ENCODE measurements around the gene SLC5A12. TPM values are rescaled to one million over a fixed set of nuclear protein-coding genes. Genes with fewer than 3 reads are reported as not detected.

Gene SLC5A12, protein sequence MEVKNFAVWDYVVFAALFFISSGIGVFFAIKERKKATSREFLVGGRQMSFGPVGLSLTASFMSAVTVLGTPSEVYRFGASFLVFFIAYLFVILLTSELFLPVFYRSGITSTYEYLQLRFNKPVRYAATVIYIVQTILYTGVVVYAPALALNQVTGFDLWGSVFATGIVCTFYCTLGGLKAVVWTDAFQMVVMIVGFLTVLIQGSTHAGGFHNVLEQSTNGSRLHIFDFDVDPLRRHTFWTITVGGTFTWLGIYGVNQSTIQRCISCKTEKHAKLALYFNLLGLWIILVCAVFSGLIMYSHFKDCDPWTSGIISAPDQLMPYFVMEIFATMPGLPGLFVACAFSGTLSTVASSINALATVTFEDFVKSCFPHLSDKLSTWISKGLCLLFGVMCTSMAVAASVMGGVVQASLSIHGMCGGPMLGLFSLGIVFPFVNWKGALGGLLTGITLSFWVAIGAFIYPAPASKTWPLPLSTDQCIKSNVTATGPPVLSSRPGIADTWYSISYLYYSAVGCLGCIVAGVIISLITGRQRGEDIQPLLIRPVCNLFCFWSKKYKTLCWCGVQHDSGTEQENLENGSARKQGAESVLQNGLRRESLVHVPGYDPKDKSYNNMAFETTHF
- total RNA-seq = under 1 TPM in 3 of 9 donors, not detected in 6; 0.11 to 0.33 (median 0.13) TPM
- under 1 TPM in 1 of 3 donors, not detected in 2; 0.03 TPM for polyA plus RNA-seq
- long read RNA-seq, donor 1 = 0 reads
- long read RNA-seq, donor 2 = 0 reads
- long read RNA-seq, donor 3 = 0 reads
- long read RNA-seq, donor 4 = 0 reads
- long read RNA-seq, donor 5 = 0 reads
- long read RNA-seq, donor 6 = 0 reads
- long read RNA-seq, donor 7 = 0 reads
- long read RNA-seq, donor 8 = 0 reads
- long read RNA-seq, donor 9 = 0 reads
- long read RNA-seq, donor 10 = 0 reads

DNA sequence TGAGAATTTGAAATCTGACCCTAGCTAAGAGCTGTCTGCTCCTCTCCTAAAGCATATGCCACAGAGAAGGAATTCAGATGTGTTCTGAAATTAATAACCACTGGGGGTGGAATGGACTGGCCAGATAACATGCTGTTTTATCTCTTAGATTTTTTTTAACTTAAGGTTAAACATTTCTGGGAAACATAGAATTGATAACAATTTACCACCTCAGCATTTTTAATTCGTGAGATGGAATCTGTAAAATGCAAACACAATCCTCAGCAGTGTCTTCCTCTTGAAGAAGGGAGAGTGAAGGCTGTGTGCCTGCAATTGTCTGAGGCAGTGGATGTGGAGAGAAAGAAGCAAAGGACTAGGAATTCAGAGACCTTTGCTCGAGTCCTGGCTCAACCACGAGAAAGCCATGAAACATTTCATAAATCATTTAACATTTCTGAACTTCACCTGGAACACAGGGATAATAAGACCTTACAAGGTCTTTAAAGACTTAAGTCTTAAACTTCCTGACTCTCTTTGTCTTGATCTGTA, at the start of gene SLC5A12:
Gene SLC5A12 (minus strand): TSS at position 113 of the 528 bp plus-strand sequence. CDS start 346 bp downstream, outside the sequence.
- TF ChIP-seq, protein P1, sequence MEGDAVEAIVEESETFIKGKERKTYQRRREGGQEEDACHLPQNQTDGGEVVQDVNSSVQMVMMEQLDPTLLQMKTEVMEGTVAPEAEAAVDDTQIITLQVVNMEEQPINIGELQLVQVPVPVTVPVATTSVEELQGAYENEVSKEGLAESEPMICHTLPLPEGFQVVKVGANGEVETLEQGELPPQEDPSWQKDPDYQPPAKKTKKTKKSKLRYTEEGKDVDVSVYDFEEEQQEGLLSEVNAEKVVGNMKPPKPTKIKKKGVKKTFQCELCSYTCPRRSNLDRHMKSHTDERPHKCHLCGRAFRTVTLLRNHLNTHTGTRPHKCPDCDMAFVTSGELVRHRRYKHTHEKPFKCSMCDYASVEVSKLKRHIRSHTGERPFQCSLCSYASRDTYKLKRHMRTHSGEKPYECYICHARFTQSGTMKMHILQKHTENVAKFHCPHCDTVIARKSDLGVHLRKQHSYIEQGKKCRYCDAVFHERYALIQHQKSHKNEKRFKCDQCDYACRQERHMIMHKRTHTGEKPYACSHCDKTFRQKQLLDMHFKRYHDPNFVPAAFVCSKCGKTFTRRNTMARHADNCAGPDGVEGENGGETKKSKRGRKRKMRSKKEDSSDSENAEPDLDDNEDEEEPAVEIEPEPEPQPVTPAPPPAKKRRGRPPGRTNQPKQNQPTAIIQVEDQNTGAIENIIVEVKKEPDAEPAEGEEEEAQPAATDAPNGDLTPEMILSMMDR (IDR thresholded peaks at IDR 0.05) = no peak
- TF ChIP-seq POLR2A (IDR thresholded peaks at IDR 0.05) = no peak
- H3K9me3 ChIP-seq (replicated peaks in 1 of 3) = no peaks in the 10 kb centered on the region
- no peak within 1 kb of the TSS for H3K4me3 ChIP-seq
- no peaks in the 10 kb centered on the region for H3K36me3 ChIP-seq (replicated peaks in 1 of 2)
- no peak within 1 kb of the TSS for H3K27ac ChIP-seq
- no peaks in the 10 kb centered on the region for H3K27me3 ChIP-seq
- intact Hi-C loops (cut with DNase I) = no loop called here
- DNase-seq = no peak
- 36 to 63% (median 44%) methylated on average over 3 of the region's 3 CpGs for WGBS, 4 donors
- H3K4me1 ChIP-seq (replicated peaks in 1 of 2) = no peaks in the 10 kb centered on the region

DNA sequence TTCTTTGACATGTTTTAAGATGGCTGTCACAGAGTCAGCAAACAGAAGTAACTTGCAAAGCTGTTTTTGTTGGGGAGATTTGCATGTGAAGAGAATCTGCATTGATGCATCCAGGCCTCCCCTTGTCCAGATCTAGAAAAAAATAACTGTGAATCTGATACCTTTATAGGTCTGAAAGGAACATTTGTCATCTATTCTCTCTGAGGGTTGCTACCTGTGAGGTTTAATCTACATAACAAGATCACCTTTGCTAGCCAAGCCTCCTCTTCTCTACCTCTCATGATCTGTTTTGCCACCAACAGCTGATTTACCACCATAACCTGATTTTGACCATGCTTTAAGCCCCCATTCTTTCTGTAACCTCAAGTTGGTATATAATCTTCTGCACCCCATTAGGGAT, 47.2 kb upstream of the SLC5A12 start:
- no peak for TF ChIP-seq POLR2A (IDR thresholded peaks at IDR 0.05)
- TF ChIP-seq, protein P1 (IDR thresholded peaks at IDR 0.05) = no peak
- H3K36me3 ChIP-seq (replicated peaks in 1 of 2) = no peaks in the 10 kb centered on the region
- H3K27ac ChIP-seq = no peak overlapping the region
- intact Hi-C loops (cut with DNase I) = no loop called here
- H3K9me3 ChIP-seq (replicated peaks in 1 of 3) = no peaks in the 10 kb centered on the region
- H3K4me3 ChIP-seq = no peak overlapping the region
- no peaks in the 10 kb centered on the region for H3K27me3 ChIP-seq
- no peaks in the 10 kb centered on the region for H3K4me1 ChIP-seq (replicated peaks in 1 of 2)
- no peak for DNase-seq

DNA sequence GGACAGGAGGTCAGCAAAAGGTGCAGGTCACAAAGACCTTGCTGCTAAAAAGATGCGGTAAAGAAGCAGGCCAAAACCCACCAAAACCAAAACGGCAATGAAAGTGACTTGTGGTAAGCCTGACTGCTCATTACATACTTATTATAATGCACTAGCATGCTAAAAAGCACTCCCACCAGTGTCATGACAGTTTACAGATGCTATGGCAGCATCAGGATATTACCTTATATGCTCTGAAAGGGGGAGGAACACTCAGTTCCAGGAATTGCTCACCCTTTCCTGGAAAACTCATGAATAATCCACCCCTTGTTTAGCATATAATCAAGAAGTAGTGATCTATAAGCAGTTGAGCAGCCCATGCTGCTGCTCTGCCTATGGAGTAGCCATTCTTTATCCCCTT, 45.2 kb upstream of the SLC5A12 start:
- H3K36me3 ChIP-seq (replicated peaks in 1 of 2) = no peaks in the 10 kb centered on the region
- no peak overlapping the region for H3K27ac ChIP-seq
- H3K4me3 ChIP-seq = no peak overlapping the region
- TF ChIP-seq POLR2A (IDR thresholded peaks at IDR 0.05) = no peak
- TF ChIP-seq, protein P1 (IDR thresholded peaks at IDR 0.05) = no peak
- WGBS, 4 donors = 74 to 86% (median 84%) methylated on average over 2 of the region's 2 CpGs
- H3K9me3 ChIP-seq (replicated peaks in 1 of 3) = no peaks in the 10 kb centered on the region
- no peak for DNase-seq
- H3K4me1 ChIP-seq (replicated peaks in 1 of 2) = no peaks in the 10 kb centered on the region
- intact Hi-C loops (cut with DNase I) = no loop called here
- no peaks in the 10 kb centered on the region for H3K27me3 ChIP-seq

DNA sequence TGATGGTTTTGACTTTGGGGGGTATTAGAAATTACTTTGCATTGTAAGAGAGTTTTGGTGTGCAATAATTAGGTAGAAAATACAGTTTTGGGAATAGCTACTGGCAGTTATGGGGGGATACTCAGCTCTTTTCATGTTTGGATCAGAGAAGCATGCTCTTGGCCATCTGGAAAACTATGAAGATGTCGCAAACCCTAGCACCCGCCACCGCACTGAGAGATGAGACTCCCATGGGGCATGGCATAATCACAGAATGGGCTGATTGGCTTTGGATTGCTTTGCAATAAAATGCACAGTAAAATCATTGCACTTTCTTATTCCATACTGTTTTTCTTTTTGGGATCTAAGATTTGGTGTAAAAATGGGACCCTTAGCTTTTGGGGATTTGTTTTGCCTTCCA, 43.5 kb upstream of the SLC5A12 start:
- H3K4me3 ChIP-seq = no peak overlapping the region
- no peak overlapping the region for H3K27ac ChIP-seq
- H3K9me3 ChIP-seq (replicated peaks in 1 of 3) = no peaks in the 10 kb centered on the region
- 89 to 98% (median 93%) methylated on average over 3 of the region's 3 CpGs for WGBS, 4 donors
- H3K36me3 ChIP-seq (replicated peaks in 1 of 2) = no peaks in the 10 kb centered on the region
- no peaks in the 10 kb centered on the region for H3K4me1 ChIP-seq (replicated peaks in 1 of 2)
- DNase-seq = no peak
- TF ChIP-seq, protein P1 (IDR thresholded peaks at IDR 0.05) = no peak
- TF ChIP-seq POLR2A (IDR thresholded peaks at IDR 0.05) = no peak
- intact Hi-C loops (cut with DNase I) = no loop called here
- H3K27me3 ChIP-seq = no peaks in the 10 kb centered on the region
